ENCODE measurements around the gene KL.

KL gene

GRCh38 chr13:33108620-33109019 lies 92.4 kb downstream of the KL start:
- no peak for DNase-seq
- TF ChIP-seq, protein P1, sequence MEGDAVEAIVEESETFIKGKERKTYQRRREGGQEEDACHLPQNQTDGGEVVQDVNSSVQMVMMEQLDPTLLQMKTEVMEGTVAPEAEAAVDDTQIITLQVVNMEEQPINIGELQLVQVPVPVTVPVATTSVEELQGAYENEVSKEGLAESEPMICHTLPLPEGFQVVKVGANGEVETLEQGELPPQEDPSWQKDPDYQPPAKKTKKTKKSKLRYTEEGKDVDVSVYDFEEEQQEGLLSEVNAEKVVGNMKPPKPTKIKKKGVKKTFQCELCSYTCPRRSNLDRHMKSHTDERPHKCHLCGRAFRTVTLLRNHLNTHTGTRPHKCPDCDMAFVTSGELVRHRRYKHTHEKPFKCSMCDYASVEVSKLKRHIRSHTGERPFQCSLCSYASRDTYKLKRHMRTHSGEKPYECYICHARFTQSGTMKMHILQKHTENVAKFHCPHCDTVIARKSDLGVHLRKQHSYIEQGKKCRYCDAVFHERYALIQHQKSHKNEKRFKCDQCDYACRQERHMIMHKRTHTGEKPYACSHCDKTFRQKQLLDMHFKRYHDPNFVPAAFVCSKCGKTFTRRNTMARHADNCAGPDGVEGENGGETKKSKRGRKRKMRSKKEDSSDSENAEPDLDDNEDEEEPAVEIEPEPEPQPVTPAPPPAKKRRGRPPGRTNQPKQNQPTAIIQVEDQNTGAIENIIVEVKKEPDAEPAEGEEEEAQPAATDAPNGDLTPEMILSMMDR (IDR thresholded peaks at IDR 0.05; ENCODE audit: low read depth, low read length): no peak
- H3K9me3 ChIP-seq (ENCODE audit: severe bottlenecking): no peaks in the 10 kb centered on the region
- H3K27ac ChIP-seq: no peak overlapping the region
- H3K36me3 ChIP-seq: no peaks in the 10 kb centered on the region
- no peaks in the 10 kb centered on the region for H3K27me3 ChIP-seq (ENCODE audit: insufficient read depth, low read depth, severe bottlenecking)
- H3K4me3 ChIP-seq (ENCODE audit: low read depth, low read length): no peak overlapping the region

DNA sequence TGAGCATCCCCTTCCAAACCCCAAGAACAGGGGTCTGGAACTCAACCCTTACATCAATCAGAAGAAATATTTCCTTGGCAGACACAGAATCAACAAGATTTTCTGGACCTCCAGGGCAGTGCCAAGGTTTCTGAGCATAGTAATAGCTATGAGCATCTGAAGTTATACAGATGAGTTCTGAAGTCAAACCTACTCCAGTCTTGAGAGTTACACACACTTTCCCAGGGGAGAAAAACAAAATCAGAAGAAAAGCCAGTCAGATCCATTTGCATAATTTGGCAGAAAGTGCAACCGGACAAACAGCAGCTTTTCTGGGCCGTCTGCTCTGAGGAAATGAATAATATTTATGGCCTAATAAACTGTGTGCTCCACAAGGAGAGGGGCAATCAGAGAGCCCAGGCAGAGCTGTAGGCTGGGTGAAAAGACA lies 93.1 kb downstream of the KL start:
- TF ChIP-seq, protein P1 (IDR thresholded peaks at IDR 0.05; ENCODE audit: low read depth, low read length): no peak
- no peaks in the 10 kb centered on the region for H3K27me3 ChIP-seq (ENCODE audit: insufficient read depth, low read depth, severe bottlenecking)
- no peak overlapping the region for H3K27ac ChIP-seq
- no peak overlapping the region for H3K4me3 ChIP-seq (ENCODE audit: low read depth, low read length)
- no peaks in the 10 kb centered on the region for H3K9me3 ChIP-seq (ENCODE audit: severe bottlenecking)
- no peaks in the 10 kb centered on the region for H3K36me3 ChIP-seq
- no peak for DNase-seq

DNA sequence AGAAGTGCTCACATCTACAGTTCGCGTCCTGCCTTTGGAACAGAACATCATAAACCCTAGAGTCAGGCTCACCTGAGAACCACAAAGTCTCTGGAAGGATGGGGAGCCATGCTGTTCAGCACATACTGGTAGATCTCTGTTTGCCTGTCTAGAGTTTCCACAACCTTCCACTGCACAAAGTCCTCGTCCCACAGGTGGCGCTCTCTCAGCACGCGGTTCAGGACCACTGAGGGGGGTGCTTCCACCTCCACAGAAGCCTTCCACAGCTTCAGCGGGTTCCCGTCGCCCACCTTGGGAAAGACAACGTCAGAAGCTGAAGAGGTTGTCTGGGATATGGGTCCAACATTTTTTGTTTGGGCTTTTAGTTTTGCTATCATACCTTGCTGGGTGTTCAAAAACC lies 93.6 kb downstream of the KL start:
- peak; percentile 19 for DNase-seq
- Histone ChIP-seq H3K9me3 (ENCODE audit: severe bottlenecking) (no peaks in the 10 kb centered on the region), H3K27ac (no peak overlapping the region), H3K27me3 (ENCODE audit: insufficient read depth, low read depth, severe bottlenecking) (no peaks in the 10 kb centered on the region), H3K36me3 (no peaks in the 10 kb centered on the region), H3K4me3 (ENCODE audit: low read depth, low read length) (no peak overlapping the region)
- TF ChIP-seq, protein P1 (IDR thresholded peaks at IDR 0.05; ENCODE audit: low read depth, low read length): peak; percentile 71

DNA sequence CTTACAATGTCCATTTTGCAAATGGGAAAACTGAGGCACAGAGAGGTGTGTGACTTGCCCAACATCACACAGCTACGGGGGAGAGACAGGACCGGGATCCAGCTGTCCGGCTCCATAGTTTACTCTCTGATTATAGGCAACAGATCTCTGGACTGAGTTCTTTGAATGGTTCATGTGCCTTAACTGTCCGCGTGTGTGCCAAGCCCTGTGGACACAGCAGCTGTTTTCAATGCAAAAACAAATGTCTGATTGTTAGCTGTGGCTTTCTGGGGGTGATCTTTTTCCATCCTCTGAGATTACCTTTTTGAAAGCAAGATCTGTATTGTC lies 94.1 kb downstream of the KL start:
- DNase-seq: no peak
- TF ChIP-seq, protein P1 (IDR thresholded peaks at IDR 0.05; ENCODE audit: low read depth, low read length): no peak
- Histone ChIP-seq H3K4me3 (ENCODE audit: low read depth, low read length) (no peak overlapping the region), H3K9me3 (ENCODE audit: severe bottlenecking) (no peaks in the 10 kb centered on the region), H3K27me3 (ENCODE audit: insufficient read depth, low read depth, severe bottlenecking) (no peaks in the 10 kb centered on the region), H3K36me3 (no peaks in the 10 kb centered on the region), H3K27ac (no peak overlapping the region)

DNA sequence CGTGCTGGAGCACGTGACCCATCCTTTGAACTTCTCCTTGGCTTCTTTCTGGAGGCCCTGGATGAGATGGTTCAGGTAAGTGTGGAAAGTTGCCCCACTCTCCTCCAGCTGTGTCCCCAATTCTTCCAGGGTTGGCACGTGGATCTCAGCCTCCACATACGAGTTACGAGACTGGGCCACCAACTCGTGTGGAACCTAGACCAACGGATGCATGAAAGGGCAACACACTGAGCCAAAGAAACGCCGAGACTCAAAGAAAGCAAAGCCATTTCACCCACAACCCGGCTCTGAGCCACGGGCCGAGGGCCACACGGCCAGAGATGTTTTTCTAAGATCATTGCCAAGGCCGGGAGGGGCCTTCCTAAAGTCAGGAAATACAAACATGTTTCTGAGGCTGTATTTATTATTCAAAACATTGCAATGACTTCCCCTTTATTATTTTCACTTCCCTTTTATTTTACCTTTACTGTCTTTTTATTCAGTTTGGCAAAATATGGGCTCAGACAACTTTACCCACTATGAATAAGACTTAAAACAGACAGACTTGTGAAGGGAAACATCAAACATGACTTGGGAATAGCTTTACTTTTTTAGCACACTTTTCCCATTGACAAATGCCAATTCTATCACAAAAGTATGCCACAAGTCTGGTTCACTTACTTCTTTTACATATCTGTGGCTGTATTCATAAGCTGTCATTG lies 94.6 kb downstream of the KL start:
- DNase-seq: no peak
- no peaks in the 10 kb centered on the region for H3K36me3 ChIP-seq

More for the DNA sequence above, 94.6 kb downstream of the KL start:
- H3K9me3 ChIP-seq (ENCODE audit: severe bottlenecking): no peaks in the 10 kb centered on the region
- no peak overlapping the region for H3K27ac ChIP-seq
- TF ChIP-seq, protein P1 (IDR thresholded peaks at IDR 0.05; ENCODE audit: low read depth, low read length): no peak
- H3K4me3 ChIP-seq (ENCODE audit: low read depth, low read length): no peak overlapping the region
- no peaks in the 10 kb centered on the region for H3K27me3 ChIP-seq (ENCODE audit: insufficient read depth, low read depth, severe bottlenecking)

Data from WERI-Rb-1 (cell line).